MM.1S (cell line): ENCODE measurements around the gene DYNC1H1.

Experiments
- DNase-seq: peaks from one replicate; pipeline ENCODE4 v3.0.0-alpha.2; 2015
- H2AFZ ChIP-seq: fragments of 300-600 bp; sonication (generic); 2 replicates; pipeline ENCODE4 v1.6.0; 2016; ENCODE audit warnings: antibody characterized with exemption, low read length
- H3F3A ChIP-seq: fragments of 300-600 bp; sonication (generic); 2 replicates; pipeline ENCODE4 v1.6.1; 2016; ENCODE audit warnings: mild to moderate bottlenecking, antibody characterized with exemption, low read length, moderate library complexity, mixed read lengths; ENCODE audit not compliant: insufficient read depth
- H3K27ac ChIP-seq: fragments of 300-600 bp; sonication (generic); 2 replicates; pipeline ENCODE4 v1.5.1; 2016; ENCODE audit warnings: mild to moderate bottlenecking, low read length
- H3K27me3 ChIP-seq: fragments of 300-600 bp; sonication (generic); replicated peaks from 2 replicates; pipeline ENCODE4 v1.6.0; 2016; ENCODE audit warnings: low read length; ENCODE audit not compliant: insufficient read depth
- H3K36me3 ChIP-seq: fragments of 300-600 bp; sonication (generic); replicated peaks from 2 replicates; pipeline ENCODE4 v1.6.1; 2016; ENCODE audit warnings: mild to moderate bottlenecking, low read length, mixed read lengths; ENCODE audit not compliant: insufficient read depth
- H3K4me1 ChIP-seq: fragments of 300-600 bp; sonication (generic); 2 replicates; pipeline ENCODE4 v1.6.1; 2016; ENCODE audit warnings: low read length, mixed read lengths
- H3K4me2 ChIP-seq: fragments of 300-600 bp; sonication (generic); 2 replicates; pipeline ENCODE4 v1.6.0; 2016; ENCODE audit warnings: low read depth, low read length
- H3K4me3 ChIP-seq: fragments of 300-600 bp; sonication (generic); 2 replicates; pipeline ENCODE4 v1.5.1; 2016; ENCODE audit warnings: low read length, mixed read lengths
- H3K79me2 ChIP-seq: fragments of 300-600 bp; sonication (generic); 2 replicates; pipeline ENCODE4 v1.6.1; 2016; ENCODE audit warnings: mixed run types, low read length, mixed read lengths
- H3K9ac ChIP-seq: fragments of 300-600 bp; sonication (generic); 2 replicates; pipeline ENCODE4 v1.6.1; 2016; ENCODE audit warnings: low read length, mixed read lengths
- H3K9me2 ChIP-seq: fragments of 300-600 bp; sonication (generic); replicated peaks from 2 replicates; pipeline ENCODE4 v1.6.1; 2016; ENCODE audit warnings: mild to moderate bottlenecking, low read length, mixed read lengths; ENCODE audit not compliant: insufficient read depth
- H3K9me3 ChIP-seq: fragments of 300-600 bp; sonication (generic); replicated peaks from 2 replicates; pipeline ENCODE4 v1.6.1; 2016; ENCODE audit warnings: mild to moderate bottlenecking, low read length, mixed read lengths; ENCODE audit not compliant: insufficient read depth
- H4K20me1 ChIP-seq: fragments of 300-600 bp; sonication (generic); 2 replicates; pipeline ENCODE4 v1.6.1; 2016; ENCODE audit warnings: mild to moderate bottlenecking, low read length, moderate library complexity, mixed read lengths; ENCODE audit not compliant: insufficient read depth
- EZH2 ChIP-seq: fragments of 300-600 bp; sonication (generic); optimal IDR thresholded peaks from 2 replicates; pipeline ENCODE3; 2017; ENCODE audit warnings: low read depth, mild to moderate bottlenecking, antibody characterized with exemption, low read length, mixed read lengths
- EZH2phosphoT487 ChIP-seq: fragments of 300-600 bp; sonication (generic); IDR thresholded peaks from 2 replicates; pipeline ENCODE4 v1.6.1; 2018; ENCODE audit warnings: antibody characterized with exemption, low read length
- TF ChIP-seq, protein P1 (sequence below): fragments of 300-600 bp; sonication (generic); IDR thresholded peaks from 2 replicates; pipeline ENCODE4 v1.5.1; 2016; ENCODE audit warnings: antibody characterized with exemption, low read length, mixed read lengths

The DYNC1H1 gene

DNA sequence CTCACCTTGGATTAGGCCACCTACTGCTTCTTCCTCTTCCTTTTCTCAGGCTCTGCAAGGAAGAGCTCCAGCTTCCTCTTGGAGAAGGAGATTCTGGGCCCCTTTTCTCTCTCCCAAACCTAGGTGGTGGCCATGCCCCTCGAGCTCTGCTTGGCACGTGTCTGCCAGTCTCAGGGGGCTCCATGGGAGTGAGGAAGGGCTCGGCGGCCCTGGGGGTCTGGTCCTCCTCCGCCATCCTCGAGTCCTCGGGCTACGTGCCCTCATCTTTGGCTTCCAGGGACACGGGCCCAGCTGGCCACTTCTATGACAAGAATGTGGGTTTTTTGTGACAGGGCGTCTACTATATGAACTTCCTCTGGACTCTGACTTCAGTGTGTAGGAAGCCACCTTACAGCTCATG is 88.1 kb downstream of the DYNC1H1 start:
- no peaks in the 10 kb centered on the region for H3K79me2 ChIP-seq
- H3K4me1 ChIP-seq: no peaks in the 10 kb centered on the region
- no peaks in the 10 kb centered on the region for H3K36me3 ChIP-seq
- no peaks in the 10 kb centered on the region for H3F3A ChIP-seq
- no peaks in the 10 kb centered on the region for H3K9me2 ChIP-seq
- no peaks in the 10 kb centered on the region for H3K27me3 ChIP-seq
- no peak overlapping the region for H2AFZ ChIP-seq
- no peaks in the 10 kb centered on the region for H3K9me3 ChIP-seq
- H4K20me1 ChIP-seq: no peaks in the 10 kb centered on the region
- H3K9ac ChIP-seq: no peak overlapping the region
- TF ChIP-seq EZH2: no peak
- no peak for TF ChIP-seq EZH2phosphoT487
- TF ChIP-seq, protein P1, sequence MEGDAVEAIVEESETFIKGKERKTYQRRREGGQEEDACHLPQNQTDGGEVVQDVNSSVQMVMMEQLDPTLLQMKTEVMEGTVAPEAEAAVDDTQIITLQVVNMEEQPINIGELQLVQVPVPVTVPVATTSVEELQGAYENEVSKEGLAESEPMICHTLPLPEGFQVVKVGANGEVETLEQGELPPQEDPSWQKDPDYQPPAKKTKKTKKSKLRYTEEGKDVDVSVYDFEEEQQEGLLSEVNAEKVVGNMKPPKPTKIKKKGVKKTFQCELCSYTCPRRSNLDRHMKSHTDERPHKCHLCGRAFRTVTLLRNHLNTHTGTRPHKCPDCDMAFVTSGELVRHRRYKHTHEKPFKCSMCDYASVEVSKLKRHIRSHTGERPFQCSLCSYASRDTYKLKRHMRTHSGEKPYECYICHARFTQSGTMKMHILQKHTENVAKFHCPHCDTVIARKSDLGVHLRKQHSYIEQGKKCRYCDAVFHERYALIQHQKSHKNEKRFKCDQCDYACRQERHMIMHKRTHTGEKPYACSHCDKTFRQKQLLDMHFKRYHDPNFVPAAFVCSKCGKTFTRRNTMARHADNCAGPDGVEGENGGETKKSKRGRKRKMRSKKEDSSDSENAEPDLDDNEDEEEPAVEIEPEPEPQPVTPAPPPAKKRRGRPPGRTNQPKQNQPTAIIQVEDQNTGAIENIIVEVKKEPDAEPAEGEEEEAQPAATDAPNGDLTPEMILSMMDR: no peak
- H3K4me3 ChIP-seq: no peak overlapping the region
- no peak for DNase-seq
- H3K27ac ChIP-seq: no peak overlapping the region
- no peak overlapping the region for H3K4me2 ChIP-seq

DNA sequence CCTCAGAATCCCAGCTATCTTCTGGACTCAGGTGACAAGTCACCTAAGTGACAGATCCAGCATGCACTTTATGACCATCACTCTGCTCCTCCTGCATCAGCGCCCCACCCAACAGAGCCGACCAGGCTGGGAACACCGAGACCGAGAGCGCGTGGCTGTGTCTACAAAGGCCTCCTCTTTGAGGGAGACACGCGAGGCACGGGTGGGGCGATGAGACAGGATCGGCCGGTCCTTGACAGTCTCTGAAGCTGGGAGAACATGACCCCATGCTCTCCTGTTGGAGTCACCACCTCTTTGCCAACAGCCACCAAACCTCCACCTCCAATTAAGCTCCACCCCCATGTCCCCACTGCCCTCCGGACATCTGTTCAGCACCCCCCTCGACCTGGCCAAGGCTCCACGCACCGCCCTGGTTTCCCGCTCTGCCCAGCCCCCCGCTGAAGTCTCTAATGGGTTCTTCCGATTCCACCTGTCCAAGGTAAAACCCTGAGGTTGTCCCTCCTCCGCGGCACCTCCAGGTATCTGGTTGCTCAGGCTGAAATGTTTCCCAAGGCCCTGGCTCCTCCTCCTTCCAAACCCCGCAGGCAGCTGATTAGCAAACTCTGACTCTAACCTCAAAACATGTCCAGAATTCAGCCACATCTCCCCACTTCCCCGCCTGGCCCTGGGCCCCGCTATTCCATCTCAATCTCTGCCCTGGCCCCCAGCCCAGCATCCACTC is 91.0 kb downstream of the DYNC1H1 start:
- Histone ChIP-seq H4K20me1 (no peaks in the 10 kb centered on the region), H3K27me3 (no peaks in the 10 kb centered on the region), H3K9ac (no peak overlapping the region), H3K36me3 (no peaks in the 10 kb centered on the region), H2AFZ (no peak overlapping the region), H3F3A (no peaks in the 10 kb centered on the region), H3K27ac (no peak overlapping the region), H3K9me3 (no peaks in the 10 kb centered on the region), H3K4me1 (no peaks in the 10 kb centered on the region), H3K79me2 (no peaks in the 10 kb centered on the region), H3K9me2 (no peaks in the 10 kb centered on the region), H3K4me2 (no peak overlapping the region), H3K4me3 (no peak overlapping the region)
- TF ChIP-seq EZH2 (no peak), EZH2phosphoT487 (no peak)
- TF ChIP-seq, protein P1: no peak
- no peak for DNase-seq

GRCh38 chr14:102056694-102057442 is 92.5 kb downstream of the DYNC1H1 start:
- no peak overlapping the region for H3K9ac ChIP-seq
- no peaks in the 10 kb centered on the region for H3F3A ChIP-seq
- no peak overlapping the region for H2AFZ ChIP-seq
- H3K36me3 ChIP-seq: no peaks in the 10 kb centered on the region
- H4K20me1 ChIP-seq: no peaks in the 10 kb centered on the region
- DNase-seq: no peak
- H3K9me2 ChIP-seq: no peaks in the 10 kb centered on the region
- no peaks in the 10 kb centered on the region for H3K27me3 ChIP-seq
- H3K4me2 ChIP-seq: no peak overlapping the region
- no peaks in the 10 kb centered on the region for H3K4me1 ChIP-seq
- H3K79me2 ChIP-seq: no peaks in the 10 kb centered on the region
- TF ChIP-seq, protein P1: no peak
- TF ChIP-seq EZH2 (no peak), EZH2phosphoT487 (no peak)
- no peak overlapping the region for H3K27ac ChIP-seq
- H3K4me3 ChIP-seq: no peak overlapping the region
- H3K9me3 ChIP-seq: no peaks in the 10 kb centered on the region
